Measurements from ENCODE around the gene PLB1.

The PLB1 gene, protein sequence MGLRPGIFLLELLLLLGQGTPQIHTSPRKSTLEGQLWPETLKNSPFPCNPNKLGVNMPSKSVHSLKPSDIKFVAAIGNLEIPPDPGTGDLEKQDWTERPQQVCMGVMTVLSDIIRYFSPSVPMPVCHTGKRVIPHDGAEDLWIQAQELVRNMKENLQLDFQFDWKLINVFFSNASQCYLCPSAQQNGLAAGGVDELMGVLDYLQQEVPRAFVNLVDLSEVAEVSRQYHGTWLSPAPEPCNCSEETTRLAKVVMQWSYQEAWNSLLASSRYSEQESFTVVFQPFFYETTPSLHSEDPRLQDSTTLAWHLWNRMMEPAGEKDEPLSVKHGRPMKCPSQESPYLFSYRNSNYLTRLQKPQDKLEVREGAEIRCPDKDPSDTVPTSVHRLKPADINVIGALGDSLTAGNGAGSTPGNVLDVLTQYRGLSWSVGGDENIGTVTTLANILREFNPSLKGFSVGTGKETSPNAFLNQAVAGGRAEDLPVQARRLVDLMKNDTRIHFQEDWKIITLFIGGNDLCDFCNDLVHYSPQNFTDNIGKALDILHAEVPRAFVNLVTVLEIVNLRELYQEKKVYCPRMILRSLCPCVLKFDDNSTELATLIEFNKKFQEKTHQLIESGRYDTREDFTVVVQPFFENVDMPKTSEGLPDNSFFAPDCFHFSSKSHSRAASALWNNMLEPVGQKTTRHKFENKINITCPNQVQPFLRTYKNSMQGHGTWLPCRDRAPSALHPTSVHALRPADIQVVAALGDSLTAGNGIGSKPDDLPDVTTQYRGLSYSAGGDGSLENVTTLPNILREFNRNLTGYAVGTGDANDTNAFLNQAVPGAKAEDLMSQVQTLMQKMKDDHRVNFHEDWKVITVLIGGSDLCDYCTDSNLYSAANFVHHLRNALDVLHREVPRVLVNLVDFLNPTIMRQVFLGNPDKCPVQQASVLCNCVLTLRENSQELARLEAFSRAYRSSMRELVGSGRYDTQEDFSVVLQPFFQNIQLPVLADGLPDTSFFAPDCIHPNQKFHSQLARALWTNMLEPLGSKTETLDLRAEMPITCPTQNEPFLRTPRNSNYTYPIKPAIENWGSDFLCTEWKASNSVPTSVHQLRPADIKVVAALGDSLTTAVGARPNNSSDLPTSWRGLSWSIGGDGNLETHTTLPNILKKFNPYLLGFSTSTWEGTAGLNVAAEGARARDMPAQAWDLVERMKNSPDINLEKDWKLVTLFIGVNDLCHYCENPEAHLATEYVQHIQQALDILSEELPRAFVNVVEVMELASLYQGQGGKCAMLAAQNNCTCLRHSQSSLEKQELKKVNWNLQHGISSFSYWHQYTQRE (N-terminal part only)

GRCh38 chr2:28495551-28496250 lies at the start of gene PLB1:
PLB1 (plus strand) TSS chr2:28496060; CDS start chr2:28496115, 55 bp downstream.
- no peak within 1 kb of the TSS for H3K27ac ChIP-seq (ENCODE audit: low read depth, low read length, poor library complexity, severe bottlenecking)
- no peaks in the 10 kb centered on the region for H3F3A ChIP-seq (ENCODE audit: insufficient read depth, low read length)
- H3K4me3 ChIP-seq (ENCODE audit: low read depth, low read length, poor library complexity, severe bottlenecking), result no peak within 1 kb of the TSS
- TF ChIP-seq, protein P1, sequence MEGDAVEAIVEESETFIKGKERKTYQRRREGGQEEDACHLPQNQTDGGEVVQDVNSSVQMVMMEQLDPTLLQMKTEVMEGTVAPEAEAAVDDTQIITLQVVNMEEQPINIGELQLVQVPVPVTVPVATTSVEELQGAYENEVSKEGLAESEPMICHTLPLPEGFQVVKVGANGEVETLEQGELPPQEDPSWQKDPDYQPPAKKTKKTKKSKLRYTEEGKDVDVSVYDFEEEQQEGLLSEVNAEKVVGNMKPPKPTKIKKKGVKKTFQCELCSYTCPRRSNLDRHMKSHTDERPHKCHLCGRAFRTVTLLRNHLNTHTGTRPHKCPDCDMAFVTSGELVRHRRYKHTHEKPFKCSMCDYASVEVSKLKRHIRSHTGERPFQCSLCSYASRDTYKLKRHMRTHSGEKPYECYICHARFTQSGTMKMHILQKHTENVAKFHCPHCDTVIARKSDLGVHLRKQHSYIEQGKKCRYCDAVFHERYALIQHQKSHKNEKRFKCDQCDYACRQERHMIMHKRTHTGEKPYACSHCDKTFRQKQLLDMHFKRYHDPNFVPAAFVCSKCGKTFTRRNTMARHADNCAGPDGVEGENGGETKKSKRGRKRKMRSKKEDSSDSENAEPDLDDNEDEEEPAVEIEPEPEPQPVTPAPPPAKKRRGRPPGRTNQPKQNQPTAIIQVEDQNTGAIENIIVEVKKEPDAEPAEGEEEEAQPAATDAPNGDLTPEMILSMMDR (IDR thresholded peaks at IDR 0.05; ENCODE audit: low read length), result no peak
- TF ChIP-seq EZH2 (IDR thresholded peaks at IDR 0.05; ENCODE audit: borderline replicate concordance, low read length), result no peak
- H3K4me2 ChIP-seq (ENCODE audit: low read length), result no peak within 1 kb of the TSS
- H3K79me2 ChIP-seq (ENCODE audit: insufficient read depth, low read length), result no peaks in the 10 kb centered on the region
- no peaks in the 10 kb centered on the region for H3K9me3 ChIP-seq (ENCODE audit: low read length)
- H3K27me3 ChIP-seq (ENCODE audit: insufficient read depth, low read length), result no peaks in the 10 kb centered on the region
- H2AFZ ChIP-seq (ENCODE audit: low read length), result no peak within 1 kb of the TSS
- H4K20me1 ChIP-seq (ENCODE audit: insufficient read depth, low read length), result no peaks in the 10 kb centered on the region
- no peaks in the 10 kb centered on the region for H3K36me3 ChIP-seq (ENCODE audit: insufficient read depth, low read length)
- no peaks in the 10 kb centered on the region for H3K9me2 ChIP-seq (ENCODE audit: low read depth, low read length)
- no peak within 1 kb of the TSS for H3K9ac ChIP-seq (ENCODE audit: low read length)
- H3K4me1 ChIP-seq (ENCODE audit: insufficient read depth, low read length, severe bottlenecking), result no peaks in the 10 kb centered on the region

DNA sequence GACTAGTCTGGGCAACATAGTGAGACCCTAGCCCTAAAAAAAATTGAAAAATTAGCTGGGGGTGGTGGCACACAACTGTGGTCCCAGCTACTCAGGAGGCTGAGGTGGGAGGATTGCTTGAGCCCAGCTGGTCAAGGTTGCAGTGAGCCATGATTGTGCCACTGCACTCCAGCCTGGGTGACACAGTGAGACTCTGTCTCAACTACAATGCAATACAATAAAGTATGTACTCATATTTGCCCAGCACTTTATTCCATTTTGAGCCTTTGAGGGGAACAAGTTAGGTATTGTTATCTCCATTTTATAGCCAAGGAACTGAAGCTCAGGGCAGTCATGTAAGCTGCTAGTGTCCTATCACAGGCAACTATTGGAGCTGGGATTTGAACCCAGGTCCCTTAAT lies 49.3 kb upstream of the PLB1 start:
- H3K4me3 ChIP-seq (ENCODE audit: low read depth, low read length, poor library complexity, severe bottlenecking), result no peak overlapping the region
- H3K79me2 ChIP-seq (ENCODE audit: insufficient read depth, low read length), result no peaks in the 10 kb centered on the region
- no peak overlapping the region for H3K4me2 ChIP-seq (ENCODE audit: low read length)
- no peaks in the 10 kb centered on the region for H4K20me1 ChIP-seq (ENCODE audit: insufficient read depth, low read length)
- no peak for TF ChIP-seq EZH2 (IDR thresholded peaks at IDR 0.05; ENCODE audit: borderline replicate concordance, low read length)
- TF ChIP-seq, protein P1 (IDR thresholded peaks at IDR 0.05; ENCODE audit: low read length), result no peak
- H3K9me3 ChIP-seq (ENCODE audit: low read length), result no peaks in the 10 kb centered on the region
- no peaks in the 10 kb centered on the region for H3K9me2 ChIP-seq (ENCODE audit: low read depth, low read length)
- no peaks in the 10 kb centered on the region for H3K4me1 ChIP-seq (ENCODE audit: insufficient read depth, low read length, severe bottlenecking)
- H3K27ac ChIP-seq (ENCODE audit: low read depth, low read length, poor library complexity, severe bottlenecking), result no peak overlapping the region
- H3K9ac ChIP-seq (ENCODE audit: low read length), result no peak overlapping the region
- no peaks in the 10 kb centered on the region for H3K36me3 ChIP-seq (ENCODE audit: insufficient read depth, low read length)
- H3K27me3 ChIP-seq (ENCODE audit: insufficient read depth, low read length), result peaks cover 3% of the 10 kb centered on the region; the same call in 1 of the 2 replicates
- H2AFZ ChIP-seq (ENCODE audit: low read length), result no peak overlapping the region
- H3F3A ChIP-seq (ENCODE audit: insufficient read depth, low read length), result no peaks in the 10 kb centered on the region

DNA sequence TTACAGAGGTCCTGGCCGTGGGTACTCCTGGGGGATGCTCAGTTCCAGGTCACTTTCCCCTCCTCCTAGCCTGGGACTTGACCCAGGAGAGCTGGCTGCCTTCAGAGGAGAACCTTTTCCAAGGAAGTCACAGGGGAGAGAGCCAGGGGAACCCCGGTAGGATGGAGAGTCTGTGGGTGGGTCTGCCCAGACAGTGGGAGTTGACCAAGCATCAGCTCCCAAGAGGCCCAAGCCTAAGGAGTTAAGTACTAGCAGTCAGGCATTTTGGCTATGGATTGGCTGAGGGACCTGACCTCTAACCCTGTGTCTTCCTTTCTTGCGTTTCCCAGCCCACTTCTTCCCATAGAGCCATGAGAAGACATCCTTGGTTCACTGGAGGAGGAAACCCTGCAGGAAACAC lies 48.8 kb upstream of the PLB1 start:
- Histone ChIP-seq H3K4me2 (ENCODE audit: low read length) (no peak overlapping the region), H3K36me3 (ENCODE audit: insufficient read depth, low read length) (no peaks in the 10 kb centered on the region), H3K4me3 (ENCODE audit: low read depth, low read length, poor library complexity, severe bottlenecking) (no peak overlapping the region), H4K20me1 (ENCODE audit: insufficient read depth, low read length) (no peaks in the 10 kb centered on the region), H3K9me3 (ENCODE audit: low read length) (no peaks in the 10 kb centered on the region), H2AFZ (ENCODE audit: low read length) (no peak overlapping the region), H3K27me3 (ENCODE audit: insufficient read depth, low read length) (peaks cover 3% of the 10 kb centered on the region; the same call in 1 of the 2 replicates), H3K9ac (ENCODE audit: low read length) (no peak overlapping the region), H3K79me2 (ENCODE audit: insufficient read depth, low read length) (no peaks in the 10 kb centered on the region), H3K4me1 (ENCODE audit: insufficient read depth, low read length, severe bottlenecking) (no peaks in the 10 kb centered on the region), H3K9me2 (ENCODE audit: low read depth, low read length) (no peaks in the 10 kb centered on the region), H3K27ac (ENCODE audit: low read depth, low read length, poor library complexity, severe bottlenecking) (no peak overlapping the region), H3F3A (ENCODE audit: insufficient read depth, low read length) (no peaks in the 10 kb centered on the region)
- TF ChIP-seq EZH2 (IDR thresholded peaks at IDR 0.05; ENCODE audit: borderline replicate concordance, low read length), result no peak
- TF ChIP-seq, protein P1 (IDR thresholded peaks at IDR 0.05; ENCODE audit: low read length), result no peak

Measured in OCI-LY1 (cell line).